Measurements from ENCODE around the gene STAT5B.

DNA sequence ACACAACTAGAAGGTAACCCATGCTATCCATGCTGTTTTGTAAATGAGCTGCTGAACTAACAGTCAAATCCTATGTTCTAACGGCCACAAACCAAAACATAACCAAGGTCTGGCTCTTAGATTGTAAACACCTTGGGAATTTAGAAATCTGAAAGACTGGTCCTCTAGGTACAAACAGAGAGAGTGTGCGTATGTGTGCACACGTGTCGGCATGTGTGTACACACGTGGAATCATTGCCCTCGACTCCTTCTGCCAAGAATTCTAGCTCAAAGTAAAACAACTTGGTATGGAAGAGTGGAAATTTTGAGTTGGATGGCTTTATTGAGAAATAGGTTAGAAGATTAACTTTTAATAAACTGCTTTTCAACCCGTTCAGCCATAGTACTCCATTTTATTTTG, 63.8 kb downstream of the STAT5B start:
- TF ChIP-seq EZH2phosphoT487 (IDR thresholded peaks at IDR 0.05; ENCODE audit: low read length) (no peak), EZH2 (optimal IDR thresholded peaks at IDR 0.05; ENCODE audit: low read depth, low read length) (no peak)
- TF ChIP-seq, protein P1, sequence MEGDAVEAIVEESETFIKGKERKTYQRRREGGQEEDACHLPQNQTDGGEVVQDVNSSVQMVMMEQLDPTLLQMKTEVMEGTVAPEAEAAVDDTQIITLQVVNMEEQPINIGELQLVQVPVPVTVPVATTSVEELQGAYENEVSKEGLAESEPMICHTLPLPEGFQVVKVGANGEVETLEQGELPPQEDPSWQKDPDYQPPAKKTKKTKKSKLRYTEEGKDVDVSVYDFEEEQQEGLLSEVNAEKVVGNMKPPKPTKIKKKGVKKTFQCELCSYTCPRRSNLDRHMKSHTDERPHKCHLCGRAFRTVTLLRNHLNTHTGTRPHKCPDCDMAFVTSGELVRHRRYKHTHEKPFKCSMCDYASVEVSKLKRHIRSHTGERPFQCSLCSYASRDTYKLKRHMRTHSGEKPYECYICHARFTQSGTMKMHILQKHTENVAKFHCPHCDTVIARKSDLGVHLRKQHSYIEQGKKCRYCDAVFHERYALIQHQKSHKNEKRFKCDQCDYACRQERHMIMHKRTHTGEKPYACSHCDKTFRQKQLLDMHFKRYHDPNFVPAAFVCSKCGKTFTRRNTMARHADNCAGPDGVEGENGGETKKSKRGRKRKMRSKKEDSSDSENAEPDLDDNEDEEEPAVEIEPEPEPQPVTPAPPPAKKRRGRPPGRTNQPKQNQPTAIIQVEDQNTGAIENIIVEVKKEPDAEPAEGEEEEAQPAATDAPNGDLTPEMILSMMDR (IDR thresholded peaks at IDR 0.05; ENCODE audit: low read length) = no peak

All from MM.1S (cell line).